T follicular helper cell (primary cell): ENCODE measurements around the gene GBX1.

Source experiments
- DNase-seq: peaks from one replicate; pipeline ENCODE4 v3.0.0-alpha.2; 2020; ENCODE audit warnings: low read depth

Gene GBX1

DNA sequence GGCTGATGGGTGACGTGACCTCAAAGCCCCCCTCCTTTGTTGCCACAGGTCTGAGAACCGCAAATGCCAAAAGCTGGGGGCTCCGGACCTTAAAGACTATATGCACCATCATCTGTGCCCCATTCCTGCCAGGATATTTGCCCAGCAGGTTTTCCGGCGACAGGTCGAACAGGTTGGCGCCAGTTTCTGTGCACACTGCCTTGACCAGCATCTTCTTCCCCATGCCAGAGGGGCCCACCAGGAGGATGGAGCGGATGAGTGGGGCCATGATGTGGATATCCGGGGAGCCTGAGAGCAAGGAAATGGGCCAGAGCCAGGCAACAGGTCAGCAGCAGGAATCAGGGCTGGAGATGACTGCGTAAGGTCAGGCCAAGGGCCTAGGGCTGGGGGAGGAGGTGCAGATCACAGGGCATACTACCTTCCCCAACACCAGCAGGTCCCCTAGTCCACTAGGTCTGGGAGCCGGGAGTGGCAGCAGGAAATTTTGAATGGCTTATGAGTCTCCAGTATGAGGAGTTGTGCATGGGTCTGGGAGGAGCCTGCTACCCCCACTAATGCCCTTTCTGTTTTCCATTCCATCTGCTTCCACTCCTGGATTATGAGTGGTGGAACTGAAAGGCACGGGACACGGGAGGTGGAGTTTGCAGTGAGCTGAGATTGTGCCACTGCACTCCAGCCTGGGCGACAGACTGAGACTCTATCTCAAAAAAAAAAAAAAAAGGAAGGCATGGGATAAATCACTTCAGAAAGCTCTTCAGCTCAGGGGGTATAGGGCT is 25.9 kb upstream of the GBX1 start:
- no peak for DNase-seq

DNA sequence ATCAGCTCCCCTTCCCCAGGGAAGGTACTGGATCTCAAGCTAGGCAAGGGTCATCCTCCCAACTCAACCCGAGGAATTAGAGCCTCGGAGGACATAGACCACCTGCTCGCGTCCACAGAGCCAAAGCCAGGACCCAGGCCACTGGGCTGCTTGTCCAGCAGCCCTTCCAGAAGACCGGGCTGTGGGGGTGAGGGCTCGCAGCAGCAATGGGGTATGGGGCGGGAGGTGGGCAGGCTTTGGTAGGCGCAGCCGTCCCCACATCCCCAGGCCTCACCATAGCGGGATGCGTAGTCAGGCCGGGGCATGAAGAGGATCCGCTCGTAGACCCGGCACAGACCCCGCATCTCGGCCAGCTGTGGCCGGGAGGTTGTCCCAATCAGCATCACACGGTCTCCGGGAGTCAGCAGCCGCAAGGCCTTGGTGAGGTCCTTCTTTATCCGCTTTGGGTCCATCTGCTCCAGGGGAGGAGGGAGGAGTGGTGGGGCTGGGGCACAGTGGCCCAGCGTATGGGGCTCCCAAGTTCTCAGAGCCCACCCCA is 24.6 kb upstream of the GBX1 start:
- DNase-seq, result no peak

DNA sequence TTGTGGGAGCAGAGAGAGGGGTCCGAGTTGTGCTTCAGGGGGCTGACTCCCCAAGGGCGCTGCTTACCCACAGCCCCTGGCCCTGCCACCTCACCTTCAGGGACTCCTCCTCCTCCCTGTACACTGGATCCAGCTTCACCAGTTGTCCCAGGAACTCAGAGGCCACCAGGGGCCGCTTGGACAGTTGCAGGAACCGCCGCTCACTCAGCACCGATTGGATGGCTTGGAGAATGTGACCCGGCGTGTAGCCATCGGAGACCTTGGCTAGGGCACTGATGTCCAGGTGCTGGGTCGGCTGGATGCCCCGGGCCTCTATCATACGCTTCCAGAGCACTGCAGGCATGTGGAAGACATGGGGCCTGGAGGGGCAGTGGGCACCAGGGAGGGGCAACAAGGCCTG is 24.1 kb upstream of the GBX1 start:
- no peak for DNase-seq

GRCh38 chr7:151189038-151189437 is 21.5 kb upstream of the GBX1 start:
- no peak for DNase-seq

GRCh38 chr7:151188252-151188542 is 20.7 kb upstream of the GBX1 start:
- DNase-seq, result no peak

GRCh38 chr7:151187409-151188251 is 20.1 kb upstream of the GBX1 start:
- DNase-seq, result no peak

DNA sequence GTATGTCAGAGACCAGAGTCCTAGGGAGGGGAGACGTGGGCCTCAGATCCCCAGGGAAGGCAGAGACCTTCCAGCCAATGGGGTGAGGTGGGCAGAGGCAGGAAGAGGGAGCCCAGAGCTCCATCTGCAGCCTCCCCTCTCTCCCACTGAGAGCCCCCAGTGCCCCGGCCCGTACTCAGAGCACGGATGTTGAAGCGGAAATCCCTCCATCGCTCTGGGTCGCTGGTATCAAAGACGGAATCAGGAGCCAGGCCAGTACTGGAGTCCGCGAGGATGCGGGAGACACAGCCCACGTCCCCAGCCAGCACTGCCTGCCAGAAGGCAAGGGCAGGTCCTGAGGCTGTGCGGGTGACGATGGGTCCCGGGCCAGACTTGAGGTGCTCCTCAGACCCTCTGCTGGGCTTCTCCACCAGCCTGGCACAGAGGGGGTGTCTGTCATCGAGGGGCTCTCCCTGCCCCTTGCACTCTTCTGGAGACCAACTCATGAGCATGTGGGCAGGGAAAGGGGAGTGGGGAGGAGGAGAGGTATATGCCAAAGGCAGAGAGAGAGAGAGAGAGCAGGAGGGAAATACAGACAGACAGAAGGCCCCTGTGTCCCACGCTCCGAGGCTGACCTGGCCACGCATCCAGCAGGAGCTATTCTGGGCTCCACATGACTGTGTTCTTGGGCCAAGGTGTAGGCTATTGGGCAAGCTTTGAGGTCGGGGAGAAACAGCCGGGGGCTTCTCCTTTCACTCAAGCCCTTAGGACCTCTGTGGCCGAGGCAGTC is 19.3 kb upstream of the GBX1 start, which contains the start of gene ASB10:
Gene ASB10 (minus strand): TSS at position 611 of the 769 bp plus-strand sequence. CDS start 120 bp downstream, at position 491.
- DNase-seq, result no peak

- DNase-seq, result no peak
These were observed 18.5 kb upstream of the GBX1 start for GRCh38 chr7:151185762-151186639.

DNA sequence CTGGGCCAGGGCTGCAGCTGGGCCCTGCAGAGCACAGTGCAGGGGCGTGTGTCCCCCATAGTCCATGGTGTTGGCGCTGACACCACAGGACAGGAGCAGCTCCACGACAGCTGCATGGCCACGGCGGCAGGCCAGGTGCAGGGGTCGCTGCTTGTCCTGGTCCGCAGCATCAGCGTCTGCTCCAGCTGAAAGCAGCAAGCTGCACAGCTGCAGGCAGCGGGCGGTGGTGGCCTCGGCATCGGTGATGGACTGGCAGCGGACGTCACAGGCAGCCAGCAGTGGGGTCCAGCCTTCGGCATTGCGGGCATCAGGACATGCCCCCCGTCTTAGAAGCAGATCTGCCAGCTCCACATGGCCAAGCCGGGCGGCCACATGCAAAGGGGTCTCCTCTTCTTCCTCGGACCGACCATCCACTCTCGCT is 13.5 kb upstream of the GBX1 start:
- DNase-seq, result no peak

GRCh38 chr7:151179946-151180345 is 12.5 kb upstream of the GBX1 start:
- no peak for DNase-seq

DNA sequence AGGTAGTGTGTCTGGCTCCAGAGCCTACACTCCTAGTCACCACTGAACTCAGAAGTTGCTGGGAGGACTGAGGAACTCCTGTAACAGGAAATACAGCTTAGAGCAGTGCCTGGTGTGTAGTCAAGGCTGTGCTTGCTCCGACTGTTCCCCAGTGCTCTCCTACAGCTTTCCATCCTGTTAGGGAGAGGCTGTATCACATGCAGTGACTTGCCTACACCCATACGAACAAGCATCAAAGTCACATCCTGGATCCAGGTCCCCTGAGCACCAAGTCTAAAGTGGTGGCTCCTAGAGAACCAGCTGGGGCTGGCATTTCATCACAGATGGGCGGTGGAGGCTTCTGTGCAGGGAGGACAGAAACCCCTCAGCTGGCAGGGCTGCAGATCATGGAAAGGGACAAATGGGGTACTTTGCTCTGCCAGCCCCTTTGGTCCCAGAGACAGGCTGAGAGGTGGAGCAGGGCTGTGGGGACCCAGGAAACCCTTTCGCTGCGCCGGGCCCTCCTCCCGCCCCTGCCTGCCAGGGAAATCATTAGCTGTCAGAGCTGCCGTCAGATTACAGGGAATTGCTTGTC is 11.9 kb upstream of the GBX1 start:
- DNase-seq, result no peak

DNA sequence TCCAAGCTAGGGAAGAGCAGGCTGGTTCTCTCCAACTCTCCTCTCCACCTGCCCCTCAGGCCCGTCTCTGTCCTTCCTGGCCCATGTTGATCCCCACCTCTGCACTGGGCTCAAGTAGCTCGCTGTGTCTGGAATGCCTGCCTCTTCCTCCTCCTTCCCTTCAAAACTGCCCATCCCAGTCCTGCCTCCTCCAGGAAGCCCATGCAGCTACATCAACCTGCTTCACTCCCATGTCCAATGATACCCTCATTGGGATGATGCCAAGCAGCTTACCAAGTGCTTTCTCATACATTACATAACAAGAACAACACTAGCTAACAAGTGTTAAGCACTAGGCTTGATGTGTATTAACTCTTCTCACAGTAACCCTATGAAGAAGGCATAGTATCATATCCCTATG is 11.3 kb upstream of the GBX1 start:
- no peak for DNase-seq

DNA sequence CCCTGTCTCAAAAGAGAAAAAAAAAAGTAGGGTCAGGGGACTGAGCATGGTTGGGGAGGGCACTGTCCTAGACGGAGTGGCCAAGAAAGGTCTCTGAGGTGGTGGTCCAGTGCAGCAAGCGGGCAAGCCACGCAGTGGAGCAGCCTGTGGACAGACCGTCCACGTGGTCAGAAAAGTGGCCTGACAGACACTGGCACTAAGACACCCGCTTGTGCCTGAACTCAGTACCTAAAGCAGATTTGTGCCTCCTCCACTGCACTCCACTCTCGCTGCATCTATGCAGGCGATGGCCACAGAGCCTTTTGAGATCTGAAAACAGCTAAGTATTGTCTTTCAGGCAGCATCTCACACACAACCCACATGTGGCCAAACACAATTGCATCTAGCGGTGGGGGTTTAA is 10.7 kb upstream of the GBX1 start:
- no peak for DNase-seq

DNA sequence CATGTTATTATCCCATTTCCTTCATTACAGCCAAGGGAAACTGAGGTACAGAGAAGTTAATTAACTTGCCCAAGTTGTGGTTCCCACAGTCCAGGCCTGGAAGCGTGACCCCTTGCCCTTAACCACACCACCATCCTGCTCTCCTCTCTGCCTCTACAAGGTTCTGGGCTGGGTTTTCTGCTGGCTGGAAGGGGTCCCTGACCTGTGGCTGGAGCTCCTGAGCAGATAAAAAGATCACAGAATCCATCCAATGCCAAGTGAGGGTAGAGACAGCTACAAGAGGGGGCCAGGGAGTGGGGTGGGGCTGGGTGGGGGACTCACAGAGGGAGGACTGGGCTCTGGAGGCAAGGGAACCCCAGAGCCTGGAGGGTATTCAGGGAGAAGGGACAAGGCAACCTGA is 9.8 kb upstream of the GBX1 start:
- DNase-seq, result no peak

DNA sequence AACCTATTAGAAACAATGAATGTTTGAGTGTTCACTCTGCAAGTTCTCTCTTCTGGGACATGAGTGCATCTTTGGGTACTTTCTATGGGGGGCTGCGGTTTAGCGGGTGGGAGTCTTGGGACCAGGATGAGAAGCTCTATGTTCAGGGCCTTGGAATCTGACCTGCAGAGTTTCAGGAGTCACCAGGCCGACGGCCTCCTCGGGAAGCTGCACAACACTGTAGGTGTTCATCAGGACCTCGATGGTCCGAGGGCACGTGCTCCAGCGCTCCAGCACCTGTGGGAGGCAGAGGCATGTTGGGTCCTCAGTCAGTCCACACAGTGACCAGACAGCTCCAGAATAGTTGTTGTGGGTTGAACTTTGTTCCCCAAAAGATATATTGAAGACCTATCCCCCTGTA is 8.9 kb upstream of the GBX1 start:
- no peak for DNase-seq

DNA sequence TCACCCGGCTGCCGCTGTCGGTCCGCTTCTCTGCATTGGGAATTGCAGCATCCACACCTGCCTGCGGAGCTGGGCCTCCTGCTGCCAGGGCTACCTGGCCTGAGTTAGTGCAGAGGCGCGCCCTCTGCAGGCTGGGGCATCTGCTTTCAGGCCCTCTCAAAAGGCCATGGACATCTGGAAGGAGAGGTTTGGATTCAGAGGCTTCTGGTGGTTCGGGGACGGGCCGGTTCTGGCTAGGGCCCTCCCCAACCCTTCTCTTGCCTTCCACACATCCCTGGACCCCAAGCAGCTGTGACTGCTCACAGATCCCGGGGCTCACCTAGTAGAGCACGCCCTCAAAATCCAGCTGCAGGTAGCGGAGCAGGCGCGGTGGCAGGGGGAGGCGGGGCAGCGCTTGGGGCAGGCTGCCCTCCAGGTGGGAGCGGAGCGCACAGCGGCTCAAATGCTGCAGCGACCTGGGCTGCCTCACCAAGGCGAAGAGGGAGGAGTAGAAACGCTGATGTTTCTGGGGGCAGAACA is 8.4 kb upstream of the GBX1 start:
- no peak for DNase-seq

- no peak for DNase-seq
These were observed 7.7 kb upstream of the GBX1 start for GRCh38 chr7:151175047-151175792.

GRCh38 chr7:151174246-151175046 is 7.0 kb upstream of the GBX1 start:
- no peak for DNase-seq
